Muscle layer of duodenum (tissue), 2 donors: ENCODE data around the gene IFI6.

Experiments
- H3K27ac ChIP-seq: one replicate; pipeline ENCODE4 v1.7.0; 2013; ENCODE audit warnings: mild to moderate bottlenecking, low read length
- H3K27me3 ChIP-seq: one replicate; pipeline ENCODE4 v1.7.0; 2013; ENCODE audit warnings: low read depth, mild to moderate bottlenecking, control low read depth, low read length
- H3K36me3 ChIP-seq, 2 donors: one replicate each; pipeline ENCODE4 v1.7.0; 2013; ENCODE audit warnings: low read length in 2 of 2, control low read depth in 1 of 2, mild to moderate bottlenecking in 1 of 2; ENCODE audit not compliant: insufficient read depth in 2 of 2, control insufficient read depth in 1 of 2
- H3K4me1 ChIP-seq, 2 donors: one replicate each; pipeline ENCODE4 v1.7.0; 2013; ENCODE audit warnings: low read length in 2 of 2, mild to moderate bottlenecking in 2 of 2, control low read depth in 1 of 2, moderate library complexity in 1 of 2; ENCODE audit not compliant: insufficient read depth in 2 of 2, control insufficient read depth in 1 of 2
- H3K4me3 ChIP-seq, 2 donors: one replicate each; pipeline ENCODE4 v1.7.0; 2013; ENCODE audit warnings: low read length in 2 of 2, low read depth in 1 of 2, mild to moderate bottlenecking in 1 of 2
- H3K9me3 ChIP-seq, 2 donors: one replicate each; pipeline ENCODE4 v1.7.0; 2013; ENCODE audit warnings: low read length in 2 of 2, control low read depth in 1 of 2, mild to moderate bottlenecking in 1 of 2; ENCODE audit not compliant: control insufficient read depth in 1 of 2
- donor health status: healthy.

IFI6 gene

DNA sequence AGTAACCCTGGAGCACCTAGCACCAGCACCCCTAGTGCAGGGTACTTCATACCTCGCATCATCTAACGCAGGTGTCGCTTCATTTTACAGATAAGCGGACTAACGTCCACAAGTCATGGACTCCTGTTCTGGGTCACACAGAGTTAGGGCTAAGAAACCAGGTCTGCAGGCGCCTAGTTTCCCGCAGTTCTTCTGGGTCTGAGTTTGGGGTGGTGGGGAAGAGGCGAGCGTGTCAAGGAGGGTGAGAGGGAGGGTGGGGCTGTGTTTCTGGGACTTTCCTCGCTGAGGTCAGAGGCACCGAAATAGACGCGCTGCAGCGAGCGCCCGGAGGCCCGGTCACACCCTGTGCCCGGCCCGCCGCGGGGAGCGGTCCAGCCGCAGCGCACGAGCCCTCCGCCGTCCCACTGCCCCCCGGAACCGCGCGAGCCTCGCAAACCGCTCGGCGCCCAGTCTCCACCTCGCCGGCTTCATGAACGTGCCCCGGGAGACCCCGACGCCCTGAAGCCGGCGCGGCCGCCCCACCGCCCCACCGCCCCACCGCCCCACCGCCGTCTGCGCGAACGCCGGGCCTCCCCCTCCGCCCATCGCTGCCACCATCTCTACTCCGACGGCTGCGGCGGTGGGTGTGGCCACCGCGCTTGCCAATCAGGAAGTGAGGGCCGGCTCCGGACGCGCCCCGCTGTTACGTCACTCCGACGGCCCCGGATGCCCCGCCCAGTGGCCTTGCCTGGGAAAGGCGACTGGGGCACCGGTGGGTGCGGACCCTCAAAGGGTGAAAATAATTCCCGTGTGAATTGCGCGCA is 12.3 kb downstream of the IFI6 start:
- Histone ChIP-seq H3K9me3 (no peaks in the 10 kb centered on the region), H3K27ac (peak overlapping the region; percentile 80), H3K27me3 (no peaks in the 10 kb centered on the region), H3K4me1 (peaks cover 3 to 27% of the 10 kb centered on the region in 2 donors), H3K4me3 (peak overlapping the region; percentile 55 to 62), H3K36me3 (no peaks in the 10 kb centered on the region)

DNA sequence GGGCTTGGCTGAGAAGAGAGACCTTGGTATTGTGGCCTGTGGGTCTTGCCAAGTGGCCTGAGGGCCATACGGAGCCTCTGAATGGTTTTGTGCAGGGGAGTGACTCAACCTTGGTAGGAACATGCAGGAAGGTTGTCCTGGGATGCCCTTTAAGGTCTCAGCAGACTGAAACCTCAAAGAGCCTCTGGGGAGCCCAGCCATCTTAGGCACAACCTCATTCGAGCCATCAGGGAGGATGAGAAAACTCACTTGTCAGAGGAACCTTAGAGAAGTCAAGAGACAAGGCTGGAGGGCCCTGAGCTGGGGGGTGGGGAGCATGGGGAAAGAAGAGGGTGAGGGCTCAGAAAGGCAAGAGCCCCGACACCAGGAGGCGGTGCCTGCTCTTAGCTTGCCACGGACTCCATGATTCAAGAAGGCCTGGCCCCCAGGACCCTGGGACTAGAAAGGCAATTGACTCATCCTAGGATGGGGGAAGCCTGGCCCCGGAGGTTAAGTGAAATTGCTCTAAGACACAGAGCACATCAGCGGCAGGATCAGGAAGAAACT is 13.0 kb downstream of the IFI6 start:
- H3K4me3 ChIP-seq: peak overlapping the region in 1 of 2 donors; percentile 55

DNA sequence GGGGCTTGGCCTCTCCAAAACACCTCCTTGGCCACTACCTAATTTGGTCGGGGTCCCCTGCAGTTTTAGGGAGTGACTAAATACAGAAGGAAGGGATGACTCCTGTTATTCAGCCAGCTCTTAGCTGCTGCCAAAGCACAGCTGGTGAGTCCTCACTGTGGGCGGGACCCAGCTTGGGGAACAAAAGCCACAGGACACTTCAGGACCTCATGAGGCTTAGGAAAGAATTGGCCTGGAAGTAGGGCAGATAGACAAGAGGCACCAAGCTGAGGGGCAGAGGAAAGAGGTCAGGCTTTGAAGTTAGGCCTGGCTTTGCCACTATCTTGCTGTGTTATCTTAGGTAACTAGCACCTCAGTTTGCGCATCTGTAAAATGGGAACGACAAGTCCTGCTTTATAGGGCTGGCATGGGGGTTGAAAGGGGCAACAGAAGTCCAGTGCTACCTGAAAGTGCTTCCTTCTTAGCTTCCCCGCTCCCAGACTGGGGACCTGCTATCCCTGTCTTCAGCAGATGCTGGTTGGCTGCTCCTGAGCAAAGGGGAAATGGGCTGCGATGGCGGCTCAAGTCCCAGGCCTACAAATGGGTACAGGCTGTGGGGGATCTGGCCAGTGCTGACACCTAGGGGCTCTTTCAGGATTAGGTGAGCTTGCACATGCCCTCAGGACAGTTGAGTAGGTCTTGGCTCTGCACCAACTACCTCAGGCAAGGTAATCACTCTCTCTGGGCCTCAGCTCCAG is 15.7 kb downstream of the IFI6 start:
- H3K4me3 ChIP-seq: no peak overlapping the region
- no peaks in the 10 kb centered on the region for H3K9me3 ChIP-seq
- no peaks in the 10 kb centered on the region for H3K27me3 ChIP-seq
- peaks cover 3 to 19% of the 10 kb centered on the region in 2 donors for H3K4me1 ChIP-seq
- H3K36me3 ChIP-seq: no peaks in the 10 kb centered on the region
- H3K27ac ChIP-seq: peak overlapping the region; percentile 2

More for the DNA sequence above, 13.0 kb downstream of the IFI6 start:
- H3K27ac ChIP-seq: peak overlapping the region; percentile 71
- no peaks in the 10 kb centered on the region for H3K36me3 ChIP-seq
- peaks cover 3 to 27% of the 10 kb centered on the region in 2 donors for H3K4me1 ChIP-seq
- no peaks in the 10 kb centered on the region for H3K27me3 ChIP-seq
- no peaks in the 10 kb centered on the region for H3K9me3 ChIP-seq

DNA sequence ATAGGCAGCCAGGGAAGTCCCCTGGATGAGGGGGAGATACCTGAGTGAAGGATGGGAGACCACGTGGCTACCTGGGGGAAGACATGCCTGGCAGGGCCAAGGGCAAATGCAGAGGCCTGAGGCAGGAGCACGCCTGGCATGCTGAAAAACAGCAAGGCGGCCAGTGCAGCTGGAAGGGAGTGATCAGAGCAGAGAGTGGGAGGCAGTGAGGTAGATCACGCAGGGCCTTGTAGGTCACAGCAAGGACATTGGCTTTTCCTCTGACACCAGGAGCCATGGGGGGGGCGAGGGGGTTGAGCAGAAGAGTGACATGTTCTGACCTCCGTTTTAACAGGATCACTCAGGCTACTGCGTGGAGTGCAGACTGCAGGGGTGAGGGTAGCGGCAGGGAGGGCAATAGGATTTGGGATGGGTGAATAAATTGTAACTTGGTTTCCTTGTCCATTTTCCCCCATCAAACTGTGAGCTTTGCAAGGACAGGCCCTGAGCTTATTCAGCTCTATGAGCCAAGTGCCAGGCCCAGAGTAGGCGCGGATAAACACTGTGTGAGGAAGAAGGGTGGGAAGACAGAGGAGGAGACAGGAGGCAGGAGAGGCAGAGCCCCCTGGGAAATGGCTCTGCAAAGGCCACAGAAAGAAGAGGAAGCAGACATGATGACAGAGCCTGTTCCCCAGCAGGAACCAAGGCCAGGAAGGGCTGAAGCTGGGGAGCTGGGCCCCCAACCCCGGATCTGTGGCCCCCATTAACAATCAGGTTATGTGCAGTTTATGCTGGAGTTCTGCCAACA is 16.6 kb downstream of the IFI6 start:
- no peaks in the 10 kb centered on the region for H3K27me3 ChIP-seq
- H3K36me3 ChIP-seq: no peaks in the 10 kb centered on the region
- H3K4me3 ChIP-seq: no peak overlapping the region
- peaks cover 9 to 28% of the 10 kb centered on the region in 2 donors for H3K4me1 ChIP-seq
- no peaks in the 10 kb centered on the region for H3K9me3 ChIP-seq
- no peak overlapping the region for H3K27ac ChIP-seq

DNA sequence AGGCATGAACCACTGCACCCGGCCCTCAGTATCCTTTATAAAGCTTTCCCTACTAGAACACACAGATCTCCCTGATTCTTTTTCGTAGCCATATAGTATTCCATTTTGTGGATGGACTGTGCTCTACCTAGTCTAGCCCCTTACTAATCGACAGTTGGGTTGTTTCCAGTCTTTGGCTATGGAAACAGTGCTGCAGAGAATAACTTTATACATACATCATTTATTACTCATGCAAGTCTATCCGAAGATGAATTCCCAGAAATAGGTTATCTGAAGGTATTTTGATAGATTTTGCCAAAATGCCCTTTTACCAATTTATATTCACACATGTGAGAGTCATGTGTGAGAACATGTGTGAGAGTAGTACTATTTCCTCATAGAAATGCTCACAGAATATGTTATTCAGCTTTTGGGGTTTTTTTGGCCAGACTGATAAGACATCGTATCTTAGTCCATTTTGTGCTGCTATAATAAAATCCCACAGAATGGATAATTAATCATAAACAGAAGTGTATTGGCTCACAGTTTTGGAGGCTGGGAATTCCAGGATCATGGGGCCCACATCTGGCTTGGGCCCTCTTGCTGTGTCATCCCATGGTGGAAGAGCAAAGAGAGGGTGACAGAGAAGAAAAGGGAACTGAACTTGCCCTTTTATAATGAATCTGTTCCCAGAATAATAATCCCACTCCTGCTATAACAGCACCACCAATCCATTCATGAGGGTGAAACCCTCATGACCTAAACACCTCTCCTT is 19.7 kb downstream of the IFI6 start:
- Histone ChIP-seq H3K27me3 (no peaks in the 10 kb centered on the region), H3K27ac (no peak overlapping the region), H3K36me3 (no peaks in the 10 kb centered on the region), H3K4me3 (no peak overlapping the region), H3K4me1 (peaks cover 11 to 44% of the 10 kb centered on the region in 2 donors), H3K9me3 (no peaks in the 10 kb centered on the region)

DNA sequence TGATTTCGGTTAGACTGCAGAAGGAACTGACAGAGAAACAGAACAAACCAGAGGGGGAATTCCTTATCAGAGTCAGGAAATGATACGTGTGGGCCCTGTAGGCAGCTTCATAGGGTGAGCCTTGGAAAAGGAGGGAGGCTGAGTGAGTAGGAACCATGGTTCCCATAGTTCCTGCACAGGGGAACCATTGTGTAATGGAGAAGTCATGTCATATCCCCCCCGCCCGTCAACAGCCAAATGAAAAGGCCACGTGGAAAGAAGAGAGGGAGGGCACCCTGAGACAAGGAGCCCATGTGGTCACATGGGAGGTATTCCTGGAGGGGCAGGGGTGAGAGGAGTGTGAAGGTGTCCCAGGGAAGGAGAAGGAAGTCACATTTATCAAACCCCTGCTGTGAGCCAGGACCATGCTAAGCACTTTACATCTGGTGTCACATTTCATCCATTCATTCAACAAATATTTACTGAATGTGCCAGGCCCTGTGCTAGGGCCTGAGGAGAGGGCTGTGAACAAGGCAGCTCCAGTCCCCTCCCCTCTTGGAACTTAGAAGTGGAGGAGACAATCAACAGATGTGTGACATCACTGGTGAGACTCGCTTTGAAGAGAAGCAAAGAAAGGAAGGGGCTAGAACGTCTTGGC is 21.3 kb downstream of the IFI6 start:
- peak overlapping the region; percentile 19 for H3K27ac ChIP-seq
- H3K9me3 ChIP-seq: no peaks in the 10 kb centered on the region
- H3K4me3 ChIP-seq: no peak overlapping the region
- no peaks in the 10 kb centered on the region for H3K36me3 ChIP-seq
- H3K27me3 ChIP-seq: no peaks in the 10 kb centered on the region
- peaks cover 11 to 34% of the 10 kb centered on the region in 2 donors for H3K4me1 ChIP-seq

DNA sequence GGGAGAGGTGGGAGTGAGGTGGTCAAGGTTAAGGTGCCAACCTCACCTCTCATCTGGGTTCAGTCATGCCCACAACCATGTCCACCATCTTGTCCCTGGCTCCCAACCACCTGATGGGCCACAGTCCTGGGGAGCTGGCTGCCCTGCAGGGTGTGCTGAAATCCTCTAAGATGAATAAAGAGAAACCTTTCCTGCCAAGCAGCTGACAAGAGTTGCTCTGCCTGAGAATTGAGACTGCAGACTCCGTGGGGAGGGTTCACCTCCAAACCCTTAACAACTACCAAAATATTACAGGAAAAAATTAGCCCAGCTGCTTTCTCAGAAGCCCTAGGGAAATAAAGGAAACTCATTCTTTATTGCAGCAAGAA is 21.8 kb downstream of the IFI6 start:
- Histone ChIP-seq H3K4me3 (no peak overlapping the region), H3K9me3 (no peaks in the 10 kb centered on the region), H3K27ac (peak overlapping the region; percentile 19), H3K36me3 (no peaks in the 10 kb centered on the region), H3K27me3 (no peaks in the 10 kb centered on the region), H3K4me1 (peaks cover 11 to 29% of the 10 kb centered on the region in 2 donors)

DNA sequence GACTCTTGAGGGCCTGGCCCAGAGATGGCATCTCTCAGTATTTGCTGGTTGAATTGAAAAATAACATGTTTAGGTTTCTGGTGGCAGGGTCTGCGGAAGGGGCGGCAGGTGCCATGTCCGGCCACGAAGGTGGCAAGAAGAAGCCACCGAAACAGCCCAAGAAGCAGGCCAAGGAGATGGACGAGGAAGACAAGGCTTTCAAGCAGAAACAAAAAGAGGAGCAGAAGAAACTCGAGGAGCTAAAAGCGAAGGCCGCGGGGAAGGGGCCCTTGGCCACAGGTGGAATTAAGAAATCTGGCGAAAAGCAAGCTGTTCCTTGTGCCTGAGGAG is 22.7 kb downstream of the IFI6 start:
- peaks cover 11 to 29% of the 10 kb centered on the region in 2 donors for H3K4me1 ChIP-seq
- H3K4me3 ChIP-seq: no peak overlapping the region
- H3K27ac ChIP-seq: no peak overlapping the region
- no peaks in the 10 kb centered on the region for H3K27me3 ChIP-seq
- no peaks in the 10 kb centered on the region for H3K9me3 ChIP-seq
- no peaks in the 10 kb centered on the region for H3K36me3 ChIP-seq

DNA sequence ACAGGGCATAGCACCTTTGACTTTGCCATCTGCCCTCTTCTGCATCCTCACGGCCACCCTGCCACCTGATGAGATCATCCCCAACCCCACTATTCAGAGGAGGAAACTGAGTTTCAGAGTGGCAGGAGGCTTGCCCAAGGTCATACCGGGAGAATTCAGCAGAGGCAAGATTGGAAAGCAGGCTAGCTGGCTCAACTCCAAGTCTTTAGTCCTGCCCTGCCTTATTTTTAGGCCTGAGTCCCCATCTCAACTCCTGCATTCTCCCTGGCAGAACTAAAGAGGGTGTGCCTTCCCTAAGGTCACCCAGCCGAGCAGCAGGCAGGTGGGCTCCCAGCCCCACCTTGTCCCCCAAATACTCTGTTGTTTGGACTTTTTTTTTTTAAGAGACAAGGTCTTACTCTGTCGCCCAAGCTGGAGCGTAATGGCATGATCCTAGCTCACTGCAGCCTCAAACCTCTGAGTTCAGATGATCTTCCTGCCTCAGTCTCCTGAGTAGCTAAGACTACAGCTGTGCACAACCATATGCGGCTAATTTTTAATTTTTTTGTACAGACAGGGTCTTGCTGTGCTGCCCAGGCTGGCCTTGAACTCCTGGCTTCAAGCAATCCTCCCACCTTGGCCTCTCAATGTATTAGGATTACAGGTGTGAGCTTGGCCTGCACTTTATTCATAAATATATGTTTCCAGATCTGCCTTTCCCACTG is 23.2 kb downstream of the IFI6 start:
- H3K9me3 ChIP-seq: no peaks in the 10 kb centered on the region
- no peaks in the 10 kb centered on the region for H3K36me3 ChIP-seq
- H3K27me3 ChIP-seq: no peaks in the 10 kb centered on the region
- H3K4me1 ChIP-seq: peaks cover 11 to 29% of the 10 kb centered on the region in 2 donors
- H3K4me3 ChIP-seq: no peak overlapping the region
- no peak overlapping the region for H3K27ac ChIP-seq

DNA sequence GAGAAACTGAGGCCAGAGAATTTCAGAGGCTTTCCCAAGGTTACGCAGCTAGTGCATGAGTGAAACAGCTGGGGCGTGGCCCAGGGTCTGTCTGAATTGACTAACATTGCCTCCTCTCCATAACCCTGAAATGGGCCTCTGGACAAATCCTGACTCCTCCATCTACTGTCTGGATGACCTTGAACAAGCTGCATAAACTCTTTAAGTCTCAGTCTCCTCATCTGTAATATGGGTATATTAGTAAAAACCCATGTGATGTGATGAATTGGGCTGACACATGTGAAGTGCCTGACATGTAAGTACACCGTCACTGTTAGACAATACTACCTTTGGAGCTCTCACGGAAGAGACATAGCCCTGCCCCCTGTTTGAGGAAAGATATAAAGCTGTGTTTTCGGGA is 24.7 kb downstream of the IFI6 start:
- Histone ChIP-seq H3K9me3 (no peaks in the 10 kb centered on the region), H3K4me1 (peaks cover 11 to 29% of the 10 kb centered on the region in 2 donors), H3K4me3 (no peak overlapping the region), H3K36me3 (no peaks in the 10 kb centered on the region), H3K27ac (no peak overlapping the region), H3K27me3 (no peaks in the 10 kb centered on the region)
